Stimulated activated CD8-positive, alpha-beta memory T cell treated with anti-CD3 and anti-CD28 coated beads, Interleukin-15, amount 100 ng/mL, for 1 hour (primary cell): ENCODE data around the gene RPLP1.

Source experiments
- DNase-seq: peaks from one replicate; pipeline ENCODE4 v3.0.0-alpha.2; 2020; ENCODE audit warnings: low read depth

The RPLP1 gene

GRCh38 chr15:69469467-69470201, 17.0 kb downstream of the RPLP1 start:
- DNase-seq: no peak

DNA sequence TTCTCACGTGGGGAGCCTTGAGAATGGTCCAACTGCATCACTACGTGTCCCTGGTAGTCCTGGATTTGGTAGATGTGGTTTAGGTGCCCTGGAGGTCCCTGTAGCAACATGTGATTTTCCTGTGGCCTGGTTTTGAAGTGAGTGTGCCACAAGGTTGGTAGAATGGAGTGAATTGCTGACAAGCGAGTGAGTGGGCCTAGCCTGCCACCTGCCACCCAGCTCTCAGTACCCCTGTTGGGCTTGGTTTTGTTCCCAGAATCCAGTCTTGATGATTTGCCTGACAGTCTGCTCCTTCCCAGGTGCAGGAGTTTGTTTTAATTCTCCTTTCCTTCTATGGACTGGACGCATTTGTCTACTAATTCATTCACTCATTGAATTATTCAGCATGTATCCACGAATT, 19.4 kb downstream of the RPLP1 start:
- DNase-seq: no peak

- no peak for DNase-seq
These were observed 19.9 kb downstream of the RPLP1 start for GRCh38 chr15:69472562-69472961.

DNA sequence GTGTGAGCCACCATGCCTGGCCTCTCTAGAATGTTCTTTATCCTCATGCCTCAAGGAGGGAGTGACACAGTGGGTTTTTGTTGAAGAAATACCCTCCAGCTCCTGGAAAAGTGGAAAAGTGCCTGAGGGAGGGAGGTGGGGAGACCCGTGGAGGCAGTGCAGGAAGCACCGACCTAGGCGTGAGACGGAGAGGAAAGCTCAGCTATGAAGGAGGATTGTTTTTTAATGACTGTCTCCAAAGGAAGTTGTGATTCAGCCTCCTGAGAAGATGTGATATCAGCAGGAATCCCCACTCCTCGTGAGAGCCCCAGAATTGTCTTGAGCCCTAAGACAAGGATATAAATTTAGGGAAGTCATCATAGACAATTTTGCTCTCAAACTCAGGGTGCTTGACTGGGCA, 21.7 kb downstream of the RPLP1 start:
- no peak for DNase-seq

DNA sequence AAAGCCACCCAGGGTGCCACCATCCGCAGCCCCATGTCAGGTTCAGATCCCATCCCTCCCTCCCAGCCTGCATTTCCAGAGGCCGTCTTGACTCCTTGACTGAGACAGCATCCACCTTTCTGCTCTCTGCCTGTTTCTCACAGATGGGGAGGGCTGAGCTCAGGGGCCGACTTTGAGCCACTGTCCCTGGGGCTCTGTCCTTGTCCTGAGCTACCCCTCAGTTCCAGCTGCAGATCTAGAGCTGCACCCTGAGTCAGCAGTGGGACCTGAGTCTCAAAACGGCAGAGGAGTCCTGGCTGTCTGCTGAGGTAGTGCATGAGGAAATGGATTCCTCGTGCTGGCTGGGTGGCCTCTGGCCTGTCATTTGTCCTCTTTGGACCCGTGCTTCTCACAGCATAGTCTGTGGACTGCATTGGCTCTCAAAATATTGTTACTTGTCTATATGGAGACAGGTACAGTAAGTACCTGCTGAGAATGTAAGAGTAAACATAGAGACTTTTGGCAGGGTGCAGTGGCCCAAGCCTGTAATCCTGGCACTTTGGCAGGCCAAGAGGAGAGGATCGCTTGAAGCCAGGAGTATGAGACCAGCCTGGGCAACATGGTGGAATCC, 22.3 kb downstream of the RPLP1 start:
- no peak for DNase-seq

DNA sequence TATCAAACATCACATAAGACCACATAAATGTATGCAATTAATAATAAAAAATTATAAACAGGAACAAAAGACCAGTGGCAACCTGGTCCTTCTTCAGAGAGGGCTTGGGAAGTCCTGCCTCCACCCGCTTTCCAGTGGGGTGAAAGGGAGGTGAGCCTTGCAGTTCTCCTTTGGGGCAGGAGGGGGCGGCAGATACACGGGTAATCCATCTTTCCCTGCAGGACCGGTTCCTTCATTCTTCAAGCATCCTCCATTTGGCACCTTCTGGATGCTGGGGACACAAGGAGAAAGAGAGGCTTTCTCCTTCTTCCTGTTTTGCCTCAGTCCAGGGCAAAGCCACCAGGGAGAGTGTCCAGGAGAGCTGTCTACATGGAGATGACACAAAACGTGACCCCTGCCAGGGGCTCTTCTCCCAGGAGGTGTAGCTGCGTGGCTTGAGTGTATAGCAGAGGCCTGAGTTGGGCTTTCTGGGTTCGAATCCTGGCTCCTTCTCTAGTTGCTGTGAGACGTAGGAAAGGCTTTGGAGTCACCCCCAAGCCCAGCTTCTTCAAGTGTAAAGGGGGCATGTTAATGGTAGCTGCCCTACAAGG, 23.2 kb downstream of the RPLP1 start:
- peak; percentile 65 for DNase-seq

DNA sequence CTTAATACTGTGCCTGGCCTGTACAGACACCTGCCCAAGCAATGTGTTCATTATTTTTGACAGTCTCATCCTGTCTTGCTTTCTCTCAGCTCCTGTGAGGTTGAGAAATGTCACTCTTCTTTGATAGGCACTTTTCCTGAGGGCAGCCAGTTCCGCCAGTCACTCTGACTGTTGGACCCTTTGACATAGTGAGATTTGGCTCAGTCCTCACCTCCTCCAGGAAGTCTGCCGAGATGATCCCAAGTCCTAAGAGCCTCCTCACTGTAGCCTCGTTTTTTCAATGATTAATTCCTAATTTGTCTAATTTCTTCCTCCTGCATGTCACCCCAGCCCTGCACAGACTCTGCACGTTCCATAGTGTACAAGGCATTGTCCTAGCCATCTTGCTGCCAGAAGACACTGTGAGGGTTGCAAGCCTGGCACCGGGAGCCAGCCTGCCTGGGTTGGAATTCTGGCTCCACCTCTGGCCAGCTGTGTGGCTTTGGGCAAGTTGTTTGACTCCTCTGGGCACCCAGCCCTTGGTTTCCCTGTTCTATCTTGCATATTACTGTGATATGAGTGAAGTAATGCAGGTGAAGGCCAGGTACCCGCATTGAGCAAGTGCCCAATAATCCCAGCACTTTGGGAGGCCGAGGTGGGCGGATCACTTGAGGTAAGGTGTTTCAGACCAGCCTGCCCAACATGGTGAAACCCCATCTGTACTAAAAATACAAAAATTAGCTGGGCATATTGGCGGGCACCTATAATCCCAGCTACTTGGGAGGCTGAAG, 24.3 kb downstream of the RPLP1 start:
- no peak for DNase-seq

DNA sequence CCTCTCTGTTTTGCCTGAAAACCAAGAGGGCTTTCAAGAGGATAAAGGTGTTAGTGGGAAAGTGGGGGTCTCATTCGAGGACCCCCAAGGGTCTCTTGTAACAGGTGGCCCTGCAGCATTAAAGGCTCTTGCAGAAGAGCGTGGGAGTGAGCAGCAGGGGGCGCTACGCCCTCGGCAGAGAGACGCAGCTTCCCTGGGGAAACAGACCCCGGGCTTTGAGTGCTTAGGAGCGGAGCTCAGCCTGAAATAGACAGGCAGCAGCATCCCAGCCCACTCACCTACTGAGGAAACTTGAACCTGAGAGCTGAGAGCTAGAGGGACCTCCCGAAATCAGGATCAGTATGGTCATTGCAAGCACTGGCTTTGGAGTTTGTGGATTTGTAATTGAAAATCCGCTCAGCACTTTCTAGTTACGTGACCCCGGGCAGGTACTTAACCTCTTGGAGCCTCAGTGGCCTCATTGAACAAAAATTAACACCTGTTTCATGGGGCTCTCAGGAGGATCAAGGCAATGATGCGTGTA, 25.7 kb downstream of the RPLP1 start:
- no peak for DNase-seq

- no peak for DNase-seq
These were observed 26.5 kb downstream of the RPLP1 start for GRCh38 chr15:69479081-69479480.

GRCh38 chr15:69479971-69480370, 27.4 kb downstream of the RPLP1 start:
- no peak for DNase-seq

DNA sequence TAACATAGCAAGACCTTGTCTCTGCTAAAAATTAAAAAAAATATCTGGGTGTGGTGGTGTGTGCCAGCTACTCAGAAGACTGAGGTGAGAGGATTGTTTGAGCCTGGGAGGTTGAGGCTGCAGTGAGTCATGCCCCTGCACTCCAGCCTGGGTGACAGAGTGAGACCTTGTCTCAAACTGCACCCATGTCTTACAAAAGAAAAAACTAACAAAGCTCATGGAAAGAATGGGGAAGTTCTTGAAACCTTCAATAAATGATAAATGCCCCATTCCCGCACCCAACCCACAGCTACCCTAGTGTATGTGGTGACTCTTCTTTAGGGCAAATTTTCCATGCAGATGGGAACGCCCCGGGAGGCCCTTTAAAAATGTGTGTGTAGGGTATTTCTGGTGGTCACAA, 28.3 kb downstream of the RPLP1 start:
- no peak for DNase-seq

- DNase-seq: no peak
These were observed 30.2 kb downstream of the RPLP1 start for GRCh38 chr15:69482686-69483256.

DNA sequence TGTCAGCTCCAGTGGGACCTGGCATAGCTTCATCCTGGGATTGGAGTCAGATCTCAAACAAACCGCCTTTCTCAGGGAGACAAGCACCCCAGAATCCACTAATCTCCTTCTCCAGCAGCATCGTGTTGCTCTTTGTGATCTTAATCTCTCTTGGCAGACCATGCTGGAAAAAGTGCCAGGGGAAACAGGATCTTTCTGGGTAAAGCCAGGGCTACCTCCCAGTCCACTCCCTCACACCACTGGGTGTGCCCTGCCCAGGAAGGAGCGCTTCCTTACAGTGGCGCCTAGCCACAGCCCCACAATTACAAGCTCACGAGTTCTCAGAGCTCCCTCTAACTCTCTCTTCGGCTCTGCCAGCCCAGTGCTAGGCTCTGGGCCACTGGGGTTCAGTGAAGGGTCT, 32.2 kb downstream of the RPLP1 start:
- DNase-seq: no peak

GRCh38 chr15:69486481-69487110, 34.0 kb downstream of the RPLP1 start:
- DNase-seq: no peak

DNA sequence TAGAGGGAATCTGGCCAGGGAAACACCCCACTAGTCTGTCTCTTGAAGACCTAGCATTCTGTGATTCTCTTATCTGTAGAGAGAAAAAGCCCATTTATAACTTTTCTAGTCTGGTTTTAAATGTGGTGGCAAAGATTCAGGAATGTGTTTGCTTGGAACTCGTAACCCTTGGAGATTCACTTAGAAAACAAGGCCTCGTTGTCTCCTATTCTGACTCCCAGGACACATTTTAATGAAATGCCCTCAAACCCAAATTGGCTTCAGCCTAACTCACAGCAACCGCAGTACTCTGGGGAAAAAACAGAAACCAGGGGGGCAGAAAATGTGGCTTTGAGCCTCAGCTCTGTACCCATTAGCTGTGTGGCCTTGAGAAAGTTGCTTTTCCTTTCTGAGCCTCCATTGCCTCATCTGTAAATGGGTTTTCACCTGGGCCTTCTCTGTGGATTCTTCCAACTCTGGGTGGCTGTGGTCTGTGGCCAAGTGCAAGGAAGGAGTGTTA, 36.5 kb downstream of the RPLP1 start:
- no peak for DNase-seq

GRCh38 chr15:69490356-69491037, 37.9 kb downstream of the RPLP1 start:
- no peak for DNase-seq

GRCh38 chr15:69491038-69491505, 38.5 kb downstream of the RPLP1 start:
- no peak for DNase-seq

DNA sequence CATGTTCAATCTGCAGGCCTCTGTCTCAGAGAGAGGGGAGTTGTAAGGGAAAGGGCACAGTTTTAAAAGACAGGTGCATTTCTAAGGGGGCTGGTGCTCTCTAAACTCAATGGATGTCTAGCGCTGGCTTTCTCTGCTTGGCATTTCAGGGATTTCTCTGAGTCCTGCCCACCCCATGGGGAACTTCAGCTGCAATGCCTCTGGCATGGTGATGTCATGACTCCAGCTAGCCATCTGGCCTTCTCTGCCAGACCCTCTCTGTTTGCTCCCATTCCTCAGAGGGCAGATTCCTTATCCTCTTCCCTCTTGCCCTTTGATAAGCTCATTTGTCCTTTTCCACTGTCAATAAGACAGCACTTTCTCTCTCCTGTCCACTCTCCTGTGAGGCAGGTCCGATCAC, 40.8 kb downstream of the RPLP1 start:
- DNase-seq: no peak

DNA sequence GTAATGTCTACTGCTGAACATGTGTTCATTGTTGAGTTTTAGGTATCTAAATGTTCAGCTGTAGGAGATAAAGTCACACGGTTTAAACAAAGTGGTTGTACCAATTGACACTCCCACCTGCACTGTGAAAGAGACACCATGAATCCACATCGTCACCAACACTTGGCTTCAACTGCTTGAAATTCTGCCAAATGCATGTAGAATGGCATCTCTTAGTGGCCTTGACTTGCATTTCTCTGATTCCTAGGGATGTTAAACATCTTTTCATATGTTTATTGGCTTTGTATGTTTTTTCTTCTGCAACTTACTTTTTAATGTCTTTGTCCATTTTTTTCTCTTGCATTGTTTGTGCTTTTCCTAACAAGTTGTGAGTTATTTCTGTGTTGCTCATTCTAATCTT, 43.4 kb downstream of the RPLP1 start:
- DNase-seq: no peak

DNA sequence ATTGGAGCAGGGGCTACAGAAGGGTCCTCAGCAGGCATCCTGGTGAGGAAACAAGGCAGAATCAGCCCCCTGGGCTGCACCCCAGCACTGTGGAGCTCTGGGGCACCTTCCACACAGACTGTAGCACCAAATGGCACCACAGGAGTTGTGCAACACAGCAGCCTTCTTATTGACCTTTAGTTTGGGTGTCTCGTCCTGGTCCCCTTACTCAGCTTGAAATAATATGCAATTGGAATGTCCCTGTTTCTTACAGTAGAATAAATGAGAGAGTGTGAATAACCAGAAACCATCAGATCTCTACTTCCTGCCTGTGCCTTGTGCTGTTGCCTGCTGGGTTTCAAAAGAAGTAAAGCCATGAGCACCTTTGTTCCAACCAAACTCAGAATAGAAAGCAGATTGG, 44.5 kb downstream of the RPLP1 start:
- DNase-seq: no peak

- DNase-seq: no peak
These were observed 45.0 kb downstream of the RPLP1 start for GRCh38 chr15:69497667-69498066.
